GM21529 (cell line): ENCODE data around the gene MAST4.
"Not testable (repeated sequence)": the region's sequence is repeated elsewhere in the genome, so short reads cannot be mapped to it uniquely, and the experiment has no call there.

Experiments used
- ATAC-seq: cut with Tn5 transposase; IDR thresholded peaks from one replicate; pipeline ENCODE4 v1.9.1; 2021; ENCODE audit not compliant: unreplicated experiment

MAST4 gene

DNA sequence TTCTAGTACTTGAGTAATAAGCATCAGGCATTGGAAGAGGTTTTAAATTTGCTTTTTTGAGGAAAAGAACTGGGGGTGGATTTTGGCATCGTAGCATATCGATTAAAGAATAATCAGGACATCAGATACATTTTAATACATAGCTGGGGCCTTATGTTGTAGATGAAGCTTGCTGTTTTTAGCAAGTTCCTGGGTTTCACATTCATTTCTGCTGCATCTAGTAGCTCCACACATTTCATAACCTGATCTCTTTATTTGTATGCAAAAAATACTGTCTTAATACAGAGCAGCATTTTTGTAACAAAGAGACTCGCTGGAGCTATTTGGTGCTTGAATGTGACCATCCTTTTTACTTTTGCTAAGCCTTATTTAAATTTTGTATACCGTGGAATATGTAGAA is 571.9 kb downstream of the MAST4 start:
- ATAC-seq: no peak

DNA sequence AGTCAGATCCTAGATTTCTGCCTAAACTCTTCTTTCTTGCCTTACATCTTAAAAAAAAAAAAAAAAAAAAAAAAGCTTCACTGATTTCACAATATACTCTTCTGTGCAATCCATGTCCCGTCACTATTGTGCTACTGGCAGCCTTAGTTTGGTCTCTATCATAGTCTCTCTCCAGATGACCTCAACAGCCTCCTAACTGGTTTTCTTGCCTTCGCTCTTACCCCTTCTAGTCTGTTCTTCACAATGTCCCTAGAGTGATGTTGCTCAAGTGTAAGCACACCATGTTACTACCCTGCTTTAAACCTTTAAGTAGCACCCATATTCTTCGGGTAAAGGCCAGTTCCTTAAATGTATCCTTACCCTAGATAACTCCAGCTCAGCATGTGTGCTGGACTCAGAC is 574.6 kb downstream of the MAST4 start:
- ATAC-seq: no peak

DNA sequence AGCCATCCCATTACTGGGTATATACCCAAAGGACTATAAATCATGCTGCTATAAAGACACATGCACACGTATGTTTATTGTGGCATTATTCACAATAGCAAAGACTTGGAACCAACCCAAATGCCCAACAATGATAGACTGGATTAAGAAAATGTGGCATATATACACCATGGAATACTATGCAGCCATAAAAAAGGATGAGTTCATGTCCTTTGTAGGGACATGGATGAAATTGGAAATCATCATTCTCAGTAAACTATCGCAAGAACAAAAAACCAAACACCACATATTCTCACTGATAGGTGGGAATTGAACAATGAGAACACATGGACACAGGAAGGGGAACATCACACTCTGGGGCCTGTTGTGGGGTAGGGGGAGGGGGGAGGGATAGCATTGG is 577.2 kb downstream of the MAST4 start:
- not testable (repeated sequence) for ATAC-seq

DNA sequence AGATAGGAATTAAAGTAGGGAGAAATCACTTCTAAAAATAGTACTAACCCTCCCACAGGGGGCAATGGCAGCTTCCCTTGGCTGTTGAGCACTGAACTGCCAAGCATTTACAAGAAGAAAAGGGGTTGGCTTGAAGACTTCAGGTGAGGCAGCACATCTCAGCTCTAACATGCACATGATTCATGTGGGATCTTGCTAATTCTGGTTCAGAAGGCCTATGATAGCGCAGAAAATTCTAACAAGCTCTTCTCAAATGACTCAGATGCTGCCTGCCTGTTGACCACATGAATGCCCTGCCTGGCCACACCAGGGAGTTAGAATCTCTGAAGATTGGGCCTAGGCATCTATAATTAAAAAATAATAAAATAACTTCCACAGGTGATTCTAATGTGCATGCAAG is 577.8 kb downstream of the MAST4 start:
- no peak for ATAC-seq

GRCh38 chr5:67176936-67177335 is 580.7 kb downstream of the MAST4 start:
- ATAC-seq: no peak

- ATAC-seq: no peak
Measured at GRCh38 chr5:67178085-67178484, 581.9 kb downstream of the MAST4 start.

GRCh38 chr5:67178966-67179365 is 582.8 kb downstream of the MAST4 start:
- no peak for ATAC-seq

DNA sequence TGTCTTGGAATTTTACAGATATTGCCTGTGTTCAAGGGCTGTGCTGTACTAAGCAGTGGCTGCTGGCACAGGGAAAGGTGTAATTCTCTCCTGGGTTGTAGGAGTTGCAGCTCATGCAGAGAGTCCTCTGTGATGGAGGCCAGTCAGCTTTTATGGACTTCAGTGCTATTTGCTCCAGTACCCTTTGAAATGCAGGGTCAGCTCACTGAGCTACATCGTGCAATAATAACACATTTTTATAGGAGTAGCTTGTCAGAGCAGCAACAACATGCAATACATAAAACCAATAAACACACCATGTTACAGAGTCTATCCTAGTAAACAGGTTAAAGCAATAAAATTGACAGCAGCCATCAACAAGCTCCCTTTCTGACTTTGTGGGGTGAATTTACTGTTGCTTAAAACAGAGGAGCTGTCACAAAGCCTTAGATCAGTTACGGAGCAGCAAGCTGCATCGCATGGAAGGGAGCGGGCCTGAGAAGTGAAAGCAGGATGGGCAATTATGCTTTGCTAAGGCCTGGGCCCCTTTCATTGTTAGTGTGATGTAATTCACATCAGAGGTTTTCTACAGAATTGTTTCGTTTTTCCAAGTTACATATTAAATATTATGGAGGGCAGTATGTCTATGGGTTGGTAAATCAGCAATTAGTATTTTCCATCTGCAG is 583.6 kb downstream of the MAST4 start:
- ATAC-seq: no peak

- ATAC-seq: no peak
Measured at GRCh38 chr5:67181648-67182221, 585.5 kb downstream of the MAST4 start.

DNA sequence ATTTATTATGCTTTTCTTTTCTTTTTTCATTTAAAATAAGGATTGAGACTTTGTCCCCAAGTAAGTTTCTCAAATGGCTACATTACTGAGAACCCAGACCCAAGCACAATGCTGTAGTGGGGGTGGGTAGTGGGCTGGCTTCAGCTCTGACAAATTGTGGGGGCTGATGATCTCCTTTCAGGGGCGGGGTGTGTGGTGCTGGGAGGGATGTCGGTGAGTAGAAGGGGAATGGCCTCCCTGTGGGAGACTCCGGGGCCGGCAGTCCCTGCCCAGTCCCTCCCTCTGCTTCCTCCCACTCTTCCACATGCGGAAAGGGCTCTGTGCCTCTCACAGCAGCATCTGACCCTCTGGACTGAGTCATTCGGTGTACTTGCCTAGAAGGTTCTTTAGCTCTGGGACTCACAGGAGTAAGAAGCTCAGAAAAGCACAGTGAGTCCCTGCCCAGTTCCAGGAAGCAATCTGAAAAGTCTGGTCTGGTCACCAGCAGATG is 586.2 kb downstream of the MAST4 start:
- no peak for ATAC-seq

- no peak for ATAC-seq
Measured at GRCh38 chr5:67183859-67184258, 587.7 kb downstream of the MAST4 start.

- no peak for ATAC-seq
Measured at GRCh38 chr5:67187006-67187715, 591.0 kb downstream of the MAST4 start.

DNA sequence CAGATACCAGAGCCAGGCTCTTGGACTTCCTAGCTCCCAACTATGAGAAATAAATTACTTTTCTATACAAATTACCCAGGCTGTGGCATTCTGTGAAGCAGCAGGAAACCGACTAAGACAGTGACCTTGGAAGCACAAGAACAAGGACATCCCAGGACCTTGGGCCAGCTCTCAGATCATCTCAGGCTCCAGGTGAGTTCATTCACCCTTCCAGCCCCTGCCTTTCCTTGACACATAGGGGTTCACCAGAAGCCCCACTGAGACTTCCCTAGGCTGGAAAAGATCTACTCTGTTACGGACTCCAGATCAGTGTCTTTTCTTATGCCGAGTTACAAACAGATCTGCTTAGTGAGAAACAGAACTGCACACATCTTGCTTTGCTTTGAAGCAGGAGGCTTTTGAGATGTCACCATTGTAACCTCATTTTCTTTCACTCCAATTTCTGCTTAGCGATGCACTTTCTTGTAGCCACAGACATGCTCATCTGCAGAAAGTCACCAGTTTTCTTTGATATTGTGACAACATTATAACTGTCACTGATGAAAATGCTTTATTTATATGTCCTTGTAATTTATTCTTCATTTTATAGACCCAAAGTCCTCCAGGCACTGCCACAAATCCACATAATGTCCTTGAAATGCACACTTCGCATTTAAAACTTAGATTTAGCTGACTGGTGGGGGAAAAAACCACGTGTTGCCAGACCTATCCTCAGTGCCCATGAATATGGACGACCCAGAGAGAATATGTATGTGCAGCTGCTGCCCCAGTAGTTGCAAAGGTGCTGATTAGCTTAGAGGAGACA is 592.3 kb downstream of the MAST4 start:
- ATAC-seq: no peak

GRCh38 chr5:67189079-67189354 is 592.8 kb downstream of the MAST4 start:
- no peak for ATAC-seq

- ATAC-seq: no peak
Measured at GRCh38 chr5:67189931-67190330, 593.7 kb downstream of the MAST4 start.

- ATAC-seq: no peak
Measured at GRCh38 chr5:67190410-67190809, 594.2 kb downstream of the MAST4 start.

DNA sequence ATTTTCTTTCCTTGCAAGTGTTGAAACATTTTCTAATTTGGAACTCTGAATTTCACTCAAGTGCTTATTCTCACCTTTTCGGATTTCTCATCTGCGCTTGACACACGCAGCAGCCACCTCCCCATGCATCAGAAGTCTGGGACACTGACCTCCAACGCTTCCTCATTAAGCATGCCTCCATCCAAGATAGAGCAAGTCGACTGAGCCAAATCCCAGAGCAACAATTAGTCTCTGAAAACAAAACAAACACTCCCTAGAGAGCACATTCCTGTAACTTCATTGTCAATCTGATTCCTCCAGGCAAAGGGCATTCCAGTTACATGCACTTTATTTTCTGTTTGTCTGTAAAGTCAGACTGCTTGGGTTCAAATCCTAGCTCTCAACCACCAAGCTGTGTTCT is 594.7 kb downstream of the MAST4 start:
- no peak for ATAC-seq

GRCh38 chr5:67192719-67193438 is 596.7 kb downstream of the MAST4 start:
- ATAC-seq: peak; percentile 30

DNA sequence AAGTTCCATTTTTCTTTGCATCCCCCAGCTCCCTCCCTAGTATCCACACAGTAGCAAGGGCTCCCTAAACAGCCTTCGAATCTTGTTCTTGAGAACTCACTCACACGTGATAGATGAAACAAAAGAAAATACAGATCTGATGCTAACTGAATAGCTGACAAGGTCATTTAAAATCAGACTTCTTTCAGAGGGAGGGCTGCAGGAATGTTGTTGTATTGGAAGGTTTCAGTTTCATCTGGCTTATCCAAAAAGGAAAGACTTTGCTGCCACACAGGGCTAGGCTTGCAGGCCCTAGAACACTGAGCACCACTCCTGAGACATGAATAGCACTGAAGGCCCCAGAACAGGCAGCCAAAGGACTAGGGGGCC is 597.2 kb downstream of the MAST4 start:
- ATAC-seq: no peak

GRCh38 chr5:67194166-67194565 is 598.0 kb downstream of the MAST4 start:
- ATAC-seq: no peak
